ENCODE measurements around the gene ANKRD10.

DNA sequence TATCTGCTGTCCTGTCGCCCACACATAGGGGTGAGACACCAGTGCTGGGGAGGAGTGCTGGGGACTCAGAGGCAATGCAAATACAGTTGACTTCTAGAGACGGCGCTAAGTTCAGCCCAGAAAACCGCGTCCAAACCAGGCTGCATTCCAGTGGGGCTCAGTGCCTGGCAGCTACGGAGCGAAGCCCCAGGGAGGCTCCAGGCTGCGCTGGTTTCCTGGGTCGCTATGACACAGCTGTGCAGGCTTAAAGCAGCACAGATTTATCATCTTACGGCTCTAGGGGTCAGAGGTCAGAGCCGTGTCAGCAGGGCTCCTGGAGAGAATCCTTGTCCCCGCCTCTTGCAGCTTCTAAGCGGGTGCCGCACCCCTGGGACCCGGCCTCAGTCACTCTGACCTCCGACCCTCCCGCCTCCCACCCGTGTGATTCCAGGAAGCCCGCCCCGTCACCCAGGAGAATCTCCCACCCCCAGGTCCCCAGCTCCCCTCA is 61.6 kb downstream of the ANKRD10 start:
- no peak for TF ChIP-seq ZNF629 (tag by site-specific recombination; IDR thresholded peaks at IDR 0.05)
- TF ChIP-seq KLF16 (tag by site-specific recombination; IDR thresholded peaks at IDR 0.05): no peak
- TF ChIP-seq, protein P1, sequence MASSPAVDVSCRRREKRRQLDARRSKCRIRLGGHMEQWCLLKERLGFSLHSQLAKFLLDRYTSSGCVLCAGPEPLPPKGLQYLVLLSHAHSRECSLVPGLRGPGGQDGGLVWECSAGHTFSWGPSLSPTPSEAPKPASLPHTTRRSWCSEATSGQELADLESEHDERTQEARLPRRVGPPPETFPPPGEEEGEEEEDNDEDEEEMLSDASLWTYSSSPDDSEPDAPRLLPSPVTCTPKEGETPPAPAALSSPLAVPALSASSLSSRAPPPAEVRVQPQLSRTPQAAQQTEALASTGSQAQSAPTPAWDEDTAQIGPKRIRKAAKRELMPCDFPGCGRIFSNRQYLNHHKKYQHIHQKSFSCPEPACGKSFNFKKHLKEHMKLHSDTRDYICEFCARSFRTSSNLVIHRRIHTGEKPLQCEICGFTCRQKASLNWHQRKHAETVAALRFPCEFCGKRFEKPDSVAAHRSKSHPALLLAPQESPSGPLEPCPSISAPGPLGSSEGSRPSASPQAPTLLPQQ (tag by site-specific recombination; IDR thresholded peaks at IDR 0.05): no peak
- no peak for TF ChIP-seq ZNF791 (tag by site-specific recombination; IDR thresholded peaks at IDR 0.05)
- no peak for TF ChIP-seq ZNF529 (tag by site-specific recombination; IDR thresholded peaks at IDR 0.05; ENCODE audit: insufficient replicate concordance)
- TF ChIP-seq, protein P2, sequence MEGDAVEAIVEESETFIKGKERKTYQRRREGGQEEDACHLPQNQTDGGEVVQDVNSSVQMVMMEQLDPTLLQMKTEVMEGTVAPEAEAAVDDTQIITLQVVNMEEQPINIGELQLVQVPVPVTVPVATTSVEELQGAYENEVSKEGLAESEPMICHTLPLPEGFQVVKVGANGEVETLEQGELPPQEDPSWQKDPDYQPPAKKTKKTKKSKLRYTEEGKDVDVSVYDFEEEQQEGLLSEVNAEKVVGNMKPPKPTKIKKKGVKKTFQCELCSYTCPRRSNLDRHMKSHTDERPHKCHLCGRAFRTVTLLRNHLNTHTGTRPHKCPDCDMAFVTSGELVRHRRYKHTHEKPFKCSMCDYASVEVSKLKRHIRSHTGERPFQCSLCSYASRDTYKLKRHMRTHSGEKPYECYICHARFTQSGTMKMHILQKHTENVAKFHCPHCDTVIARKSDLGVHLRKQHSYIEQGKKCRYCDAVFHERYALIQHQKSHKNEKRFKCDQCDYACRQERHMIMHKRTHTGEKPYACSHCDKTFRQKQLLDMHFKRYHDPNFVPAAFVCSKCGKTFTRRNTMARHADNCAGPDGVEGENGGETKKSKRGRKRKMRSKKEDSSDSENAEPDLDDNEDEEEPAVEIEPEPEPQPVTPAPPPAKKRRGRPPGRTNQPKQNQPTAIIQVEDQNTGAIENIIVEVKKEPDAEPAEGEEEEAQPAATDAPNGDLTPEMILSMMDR (tag by site-specific recombination; IDR thresholded peaks at IDR 0.05): no peak
- no peak for TF ChIP-seq ZNF670 (tag by site-specific recombination; IDR thresholded peaks at IDR 0.05; ENCODE audit: low read depth)
- no peak for TF ChIP-seq ZNF777 (tag by site-specific recombination; IDR thresholded peaks at IDR 0.05; ENCODE audit: borderline replicate concordance)

Data from HEK293 (cell line).